H1 (cell line): ENCODE measurements around the gene BRI3BP. TPM values are rescaled to one million over a fixed set of nuclear protein-coding genes. Genes with fewer than 3 reads are reported as not detected.

Source experiments
- CTCF ChIA-PET: fragments of 300-600 bp; sonication (Branson Sonifier 250); formaldehyde crosslinking; loops from one replicate; lab custom pipeline; 2021; ENCODE audit not compliant: partially characterized antibody; lab: Charles Lee
- POLR2A ChIA-PET: fragments of 300-600 bp; sonication (Branson Sonifier 250); formaldehyde crosslinking; loops from one replicate; lab custom pipeline; 2021; ENCODE audit warnings: inconsistent platforms; ENCODE audit not compliant: partially characterized antibody; lab: Charles Lee
- DNase-seq, 2 experiments: peaks; one replicate each; pipeline versions ENCODE4 v3.0.0 to v3.0.0-alpha.2; 2010 to 2022; ENCODE audit warnings: low spot score in 2 of 2, low read depth in 1 of 2, mixed read lengths in 1 of 2
- FAIRE-seq: peaks from 2 replicates; lab custom pipeline; 2011; peaks lifted over from hg19 to GRCh38; lab: Jason Lieb, UNC
- H2AFZ ChIP-seq: 2 replicates; pipeline ENCODE4 v1.8.1; 2012; ENCODE audit warnings: low read length, inconsistent platforms
- H2AK5ac ChIP-seq: 2 replicates; pipeline ENCODE4 v1.6.1; 2013; ENCODE audit warnings: low read depth, low read length
- H2BK120ac ChIP-seq: replicated peaks from 2 replicates; pipeline ENCODE3; 2013; ENCODE audit warnings: low read depth, low read length, inconsistent platforms
- H2BK12ac ChIP-seq: 2 replicates; pipeline ENCODE4 v1.6.1; 2013; ENCODE audit warnings: low read depth, low read length
- H2BK15ac ChIP-seq: 2 replicates; pipeline ENCODE4 v1.6.1; 2013; ENCODE audit warnings: low read length
- H2BK20ac ChIP-seq: 2 replicates; pipeline ENCODE4 v1.6.1; 2013; ENCODE audit warnings: low read length
- H2BK5ac ChIP-seq: 2 replicates; pipeline ENCODE4 v1.6.1; 2013; ENCODE audit warnings: low read depth, low read length
- H3K14ac ChIP-seq: 2 replicates; pipeline ENCODE4 v1.6.1; 2013; ENCODE audit warnings: inconsistent platforms; ENCODE audit not compliant: insufficient read length
- H3K18ac ChIP-seq: 2 replicates; pipeline ENCODE4 v1.6.1; 2013; ENCODE audit warnings: low read length; ENCODE audit errors: extremely low read depth
- H3K23ac ChIP-seq: 2 replicates; pipeline ENCODE4 v1.6.1; 2013; ENCODE audit warnings: inconsistent platforms; ENCODE audit not compliant: insufficient read length
- H3K23me2 ChIP-seq: 2 replicates; pipeline ENCODE4 v1.6.1; 2013; ENCODE audit warnings: low read depth, low read length
- H3K27ac ChIP-seq: 2 replicates; pipeline ENCODE4 v1.6.1; 2011; ENCODE audit warnings: low read depth, low read length, inconsistent platforms
- H3K27me3 ChIP-seq, 4 experiments: replicated peaks in 1 of 4; 1 replicate in 1 of 4; 2 replicates in 3 of 4; pipeline versions ENCODE4 v1.6.1 to v1.8.1; 2011 to 2013; ENCODE audit warnings: low read length in 3 of 4, mild to moderate bottlenecking in 3 of 4, inconsistent platforms in 2 of 4, mixed read lengths in 2 of 4, moderate library complexity in 1 of 4; ENCODE audit not compliant: control insufficient read depth in 3 of 4, insufficient read depth in 3 of 4; ENCODE audit errors: extremely low read depth in 1 of 4
- H3K36me3 ChIP-seq, 4 experiments: 2 replicates each; pipeline versions ENCODE4 v1.6.1 to v1.8.1; 2011 to 2013; ENCODE audit warnings: mild to moderate bottlenecking in 4 of 4, low read length in 3 of 4, moderate library complexity in 2 of 4, control low read depth in 1 of 4, inconsistent platforms in 1 of 4; ENCODE audit not compliant: insufficient read depth in 4 of 4, control insufficient read depth in 2 of 4
- H3K4ac ChIP-seq: replicated peaks from 2 replicates; pipeline ENCODE3; 2013; ENCODE audit warnings: low read length, low read depth, mixed read lengths, inconsistent platforms; ENCODE audit not compliant: insufficient read length
- H3K4me1 ChIP-seq, 4 experiments: replicated peaks in 1 of 4; 1 replicate in 1 of 4; 2 replicates in 3 of 4; pipeline versions ENCODE4 v1.6.1 to v1.8.1; 2011 to 2013; ENCODE audit warnings: low read length in 3 of 4, inconsistent platforms in 2 of 4, mixed read lengths in 1 of 4; ENCODE audit not compliant: insufficient read depth in 4 of 4, control insufficient read depth in 3 of 4
- H3K4me2 ChIP-seq, 2 experiments: 2 replicates each; pipeline versions ENCODE4 v1.6.1 to v1.8.1; 2011 to 2013; ENCODE audit warnings: low read depth in 2 of 2, low read length in 2 of 2, control low read depth in 1 of 2, inconsistent platforms in 1 of 2, mild to moderate bottlenecking in 1 of 2; ENCODE audit not compliant: insufficient read depth in 1 of 2
- H3K4me3 ChIP-seq, 4 experiments: fragments of 200-600, 300-600 bp in 1 of 4; sonication (generic), shearing (Covaris generic), sonication (Bioruptor Twin) in 1 of 4; 2 replicates each; pipeline versions ENCODE4 v1.5.1 to v1.8.1; 2011 to 2016; ENCODE audit warnings: low read length in 4 of 4, low read depth in 3 of 4, control low read depth in 2 of 4, inconsistent platforms in 2 of 4, mild to moderate bottlenecking in 2 of 4, mixed read lengths in 1 of 4, moderate library complexity in 1 of 4; ENCODE audit not compliant: insufficient read depth in 2 of 4; ENCODE audit errors: extremely low read depth in 1 of 4
- H3K56ac ChIP-seq: replicated peaks from 2 replicates; pipeline ENCODE3; 2013; ENCODE audit warnings: low read depth, mild to moderate bottlenecking, mixed read lengths, low read length, inconsistent platforms; ENCODE audit not compliant: insufficient read length
- H3K79me1 ChIP-seq: 2 replicates; pipeline ENCODE4 v1.6.1; 2013; ENCODE audit warnings: low read depth, low read length, control low read depth
- H3K79me2 ChIP-seq, 2 experiments: 2 replicates each; pipeline versions ENCODE4 v1.6.1 to v1.8.1; 2012 to 2013; ENCODE audit warnings: low read length in 2 of 2, mild to moderate bottlenecking in 2 of 2, inconsistent platforms in 1 of 2; ENCODE audit not compliant: insufficient read depth in 2 of 2, control insufficient read depth in 1 of 2
- H3K9ac ChIP-seq, 4 experiments: replicated peaks in 1 of 4; 1 replicate in 1 of 4; 2 replicates in 3 of 4; pipeline versions ENCODE4 v1.6.1 to v1.8.1; 2011 to 2013; ENCODE audit warnings: low read depth in 3 of 4, low read length in 3 of 4, control low read depth in 2 of 4, mild to moderate bottlenecking in 2 of 4, moderate library complexity in 2 of 4, inconsistent platforms in 1 of 4; ENCODE audit errors: extremely low read depth in 1 of 4
- H3K9me3 ChIP-seq, 2 experiments: 2 replicates each; pipeline versions ENCODE4 v1.6.1 to v1.8.1; 2012 to 2013; ENCODE audit warnings: mild to moderate bottlenecking in 2 of 2, moderate library complexity in 2 of 2, control low read depth in 1 of 2, inconsistent platforms in 1 of 2, low read depth in 1 of 2, low read length in 1 of 2, mixed read lengths in 1 of 2; ENCODE audit not compliant: insufficient read depth in 2 of 2
- H4K20me1 ChIP-seq, 2 experiments: replicated peaks in 1 of 2; 2 replicates each; pipeline versions ENCODE3 to v1.8.1; 2011 to 2013; ENCODE audit warnings: inconsistent platforms in 2 of 2, low read length in 2 of 2, mild to moderate bottlenecking in 1 of 2; ENCODE audit not compliant: insufficient read depth in 2 of 2, control insufficient read depth in 1 of 2
- H4K5ac ChIP-seq: 2 replicates; pipeline ENCODE4 v1.6.1; 2013; ENCODE audit warnings: low read length, low read depth, mixed read lengths, inconsistent platforms; ENCODE audit not compliant: insufficient read length
- H4K8ac ChIP-seq: 2 replicates; pipeline ENCODE4 v1.8.0; 2013; ENCODE audit warnings: mild to moderate bottlenecking, moderate library complexity, low read length, inconsistent platforms; ENCODE audit not compliant: insufficient read depth; ENCODE audit errors: extremely low read depth
- H4K91ac ChIP-seq: replicated peaks from 2 replicates; pipeline ENCODE3; 2013; ENCODE audit warnings: low read length, mixed read lengths, inconsistent platforms; ENCODE audit not compliant: insufficient read length
- BRCA1 ChIP-seq: IDR thresholded peaks from 2 replicates; pipeline ENCODE4 v1.6.1; 2012; ENCODE audit warnings: low read depth, low read length, improper control_type of control experiment
- CBX5 ChIP-seq: fragments of 300-800, 300-1000 bp; sonication (generic); IDR thresholded peaks from 2 replicates; pipeline ENCODE4 v1.7.1; 2016; ENCODE audit warnings: antibody characterized with exemption, low read length, low read depth
- CHD1 ChIP-seq: IDR thresholded peaks from 2 replicates; pipeline ENCODE4 v1.6.1; 2012; ENCODE audit warnings: low read depth, low read length, improper control_type of control experiment
- POLR2AphosphoS5 ChIP-seq: IDR thresholded peaks from 2 replicates; pipeline ENCODE4 v1.6.1; 2011; ENCODE audit warnings: low read depth, low read length
- RFX5 ChIP-seq: IDR thresholded peaks from 2 replicates; pipeline ENCODE4 v1.6.1; 2011; ENCODE audit warnings: low read depth, low read length, improper control_type of control experiment, borderline replicate concordance
- WGBS, 2 experiments: shearing (Covaris generic) in 1 of 2; methylation state at CpG; one replicate each; pipeline versions ENCODE4 v1.1.6 to v1.1.7; 2013 to 2015; ENCODE audit warnings: low lambda C conversion rate in 2 of 2, mixed read lengths in 2 of 2, inconsistent platforms in 1 of 2, low coverage in 1 of 2, missing lambda C conversion rate in 1 of 2; ENCODE audit not compliant: insufficient replicate concordance in 2 of 2, insufficient coverage in 1 of 2, insufficient read length in 1 of 2; ENCODE audit errors: extremely low coverage in 1 of 2, missing lambda C conversion rate in 1 of 2; 5-methylcytosine and 5-hydroxymethylcytosine counted together
- polyA plus RNA-seq, 7 experiments: library from polyadenylated mRNA; depleted of rRNA in 3 of 7; stranded (reverse) in 5 of 7; unstranded in 2 of 7; fragments of >200 nt in 5 of 7; fragments of 200-250 nt in 2 of 7; gene quantifications; 1 replicate in 5 of 7; 2 replicates in 1 of 7; 4 replicates in 1 of 7; pipeline versions ENCODE4 v1.2.1 to v1.2.3, GENCODE V29; 2011 to 2013; ENCODE audit warnings: missing spikeins in 2 of 7, mixed read lengths in 2 of 7
- total RNA-seq: library from RNA; stranded (reverse); fragmentation: NEBNext Ultra II Directional; extraction: Animal tissue kit (Norgen Biotek cat#: 25700); gene quantifications from 2 replicates; pipeline ENCODE4 v1.2.1, GENCODE V29; 2021

The BRI3BP gene
- total and polyA plus RNA-seq, 2 of the 8 experiments (the other 6 are each of a cell fraction or from before 2014, with no cell fraction given): 5.4 to 14.2 TPM

DNA sequence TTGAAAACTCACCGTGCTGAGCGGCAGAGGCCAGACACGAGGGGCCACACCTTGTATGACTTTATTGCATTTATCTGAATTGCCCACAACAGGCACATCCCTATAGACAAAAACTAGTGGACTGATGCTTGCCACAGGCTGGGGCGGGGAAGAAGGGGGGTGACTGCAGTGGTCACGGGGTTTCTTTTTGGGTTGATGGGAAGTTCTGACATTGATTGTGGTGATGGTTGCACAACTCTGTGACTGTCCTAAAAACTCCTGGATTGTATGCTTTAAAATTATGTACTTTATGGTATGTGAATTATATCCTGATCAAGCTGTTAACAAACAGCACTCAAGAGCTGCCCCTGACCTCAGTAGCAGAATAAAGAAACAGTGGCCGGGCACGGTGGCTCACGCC is 30.2 kb upstream of the BRI3BP start:
- peaks cover 0 to 7% of the 10 kb centered on the region in 2 experiments for H4K20me1 ChIP-seq
- no peak overlapping the region for H3K9ac ChIP-seq
- ChIA-PET POLR2A (interaction anchor here (1.3 kb wide), 1 partner anchor 17 kb away, joined by 3 read pairs; no protein-coding TSS in a partner anchor), CTCF (no interaction called here)
- no peak overlapping the region for H3K14ac ChIP-seq
- H3K27me3 ChIP-seq: no peaks in the 10 kb centered on the region
- FAIRE-seq: no peak
- no peak overlapping the region for H2AFZ ChIP-seq
- no peak overlapping the region for H3K56ac ChIP-seq
- H3K36me3 ChIP-seq: peaks cover 19 to 68% (median 56%) of the 10 kb centered on the region in 4 experiments
- no peaks in the 10 kb centered on the region for H3K4me1 ChIP-seq
- no peak overlapping the region for H3K4ac ChIP-seq
- TF ChIP-seq BRCA1 (no peak), CHD1 (no peak), RFX5 (no peak), POLR2AphosphoS5 (no peak), CBX5 (no peak)
- H4K5ac ChIP-seq: no peak overlapping the region
- no peak for DNase-seq
- no peak overlapping the region for H2BK120ac ChIP-seq
- H2BK5ac ChIP-seq: no peak overlapping the region
- H2AK5ac ChIP-seq: no peak overlapping the region
- no peak overlapping the region for H2BK12ac ChIP-seq
- no peak overlapping the region for H3K4me3 ChIP-seq
- H2BK15ac ChIP-seq: no peak overlapping the region
- no peak overlapping the region for H3K27ac ChIP-seq
- H3K23ac ChIP-seq: no peak overlapping the region
- no peak overlapping the region for H4K8ac ChIP-seq
- WGBS, 2 experiments: 92% methylated on average over 8 of the region's 8 CpGs; no CpG with 5 or more reads in 1 of the 2 experiments
- no peak overlapping the region for H4K91ac ChIP-seq
- H3K18ac ChIP-seq: no peak overlapping the region
- H3K79me2 ChIP-seq: no peaks in the 10 kb centered on the region
- no peaks in the 10 kb centered on the region; a peak in 1 of 4 replicates for H3K9me3 ChIP-seq
- H3K23me2 ChIP-seq: no peaks in the 10 kb centered on the region
- H2BK20ac ChIP-seq: no peak overlapping the region
- no peaks in the 10 kb centered on the region for H3K79me1 ChIP-seq
- no peak overlapping the region for H3K4me2 ChIP-seq
